GM19239 (cell line): ENCODE measurements around the gene ZNF213.

Experiments used
- DNase-seq: peaks from one replicate; pipeline ENCODE4 v3.0.0; 2011; ENCODE audit warnings: low spot score; ENCODE audit not compliant: insufficient read length
- FAIRE-seq: peaks from 2 replicates; lab custom pipeline; 2011; peaks lifted over from hg19 to GRCh38; lab: Jason Lieb, UNC

The ZNF213 gene

DNA sequence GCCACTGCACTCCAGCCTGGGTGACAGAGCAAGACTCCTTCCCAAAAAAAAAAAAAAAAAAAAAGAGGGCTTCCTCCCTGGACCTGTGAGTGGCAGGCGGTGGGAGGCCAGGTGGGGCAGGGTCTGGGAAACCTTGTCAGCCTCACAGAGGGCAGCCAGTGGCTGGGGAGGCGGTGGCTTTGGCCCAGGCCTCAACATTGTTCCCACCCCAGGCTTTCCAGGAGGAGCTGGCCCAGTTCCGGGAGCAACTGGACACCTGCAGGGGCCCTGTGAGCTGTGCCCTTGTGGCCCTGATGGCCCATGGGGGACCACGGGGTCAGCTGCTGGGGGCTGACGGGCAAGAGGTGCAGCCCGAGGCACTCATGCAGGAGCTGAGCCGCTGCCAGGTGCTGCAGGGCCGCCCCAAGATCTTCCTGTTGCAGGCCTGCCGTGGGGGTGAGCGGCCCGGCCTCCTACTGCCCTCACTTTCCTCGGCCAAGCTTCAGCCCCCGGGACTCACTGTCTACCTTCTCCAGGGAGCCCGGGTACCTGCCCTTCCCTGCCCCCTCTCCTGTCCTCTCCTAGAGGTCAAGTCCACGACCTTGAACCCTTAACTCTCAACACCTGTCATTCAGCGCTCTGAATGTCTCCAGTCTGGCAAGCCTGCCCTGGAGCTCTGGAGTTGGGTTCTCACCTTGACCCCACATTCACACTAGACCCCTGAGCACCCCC, 12.4 kb downstream of the ZNF213 start:
- FAIRE-seq = no peak

DNA sequence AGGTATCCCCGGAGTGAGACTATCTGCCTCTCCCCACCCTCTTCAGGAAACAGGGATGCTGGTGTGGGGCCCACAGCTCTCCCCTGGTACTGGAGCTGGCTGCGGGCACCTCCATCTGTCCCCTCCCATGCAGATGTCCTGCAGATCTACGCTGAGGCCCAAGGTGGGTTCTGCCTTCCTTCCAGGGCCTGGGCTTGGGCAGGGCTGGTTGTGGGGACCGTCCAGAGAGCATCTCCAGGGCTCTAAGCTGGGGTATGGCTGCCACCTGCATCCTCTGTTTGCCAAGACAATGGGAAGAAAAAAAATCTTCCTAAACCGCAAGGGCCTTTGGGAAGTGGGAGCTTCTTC, 12.9 kb downstream of the ZNF213 start:
- FAIRE-seq = no peak
- no peak for DNase-seq

More for the DNA sequence above, 12.4 kb downstream of the ZNF213 start:
- no peak for DNase-seq

DNA sequence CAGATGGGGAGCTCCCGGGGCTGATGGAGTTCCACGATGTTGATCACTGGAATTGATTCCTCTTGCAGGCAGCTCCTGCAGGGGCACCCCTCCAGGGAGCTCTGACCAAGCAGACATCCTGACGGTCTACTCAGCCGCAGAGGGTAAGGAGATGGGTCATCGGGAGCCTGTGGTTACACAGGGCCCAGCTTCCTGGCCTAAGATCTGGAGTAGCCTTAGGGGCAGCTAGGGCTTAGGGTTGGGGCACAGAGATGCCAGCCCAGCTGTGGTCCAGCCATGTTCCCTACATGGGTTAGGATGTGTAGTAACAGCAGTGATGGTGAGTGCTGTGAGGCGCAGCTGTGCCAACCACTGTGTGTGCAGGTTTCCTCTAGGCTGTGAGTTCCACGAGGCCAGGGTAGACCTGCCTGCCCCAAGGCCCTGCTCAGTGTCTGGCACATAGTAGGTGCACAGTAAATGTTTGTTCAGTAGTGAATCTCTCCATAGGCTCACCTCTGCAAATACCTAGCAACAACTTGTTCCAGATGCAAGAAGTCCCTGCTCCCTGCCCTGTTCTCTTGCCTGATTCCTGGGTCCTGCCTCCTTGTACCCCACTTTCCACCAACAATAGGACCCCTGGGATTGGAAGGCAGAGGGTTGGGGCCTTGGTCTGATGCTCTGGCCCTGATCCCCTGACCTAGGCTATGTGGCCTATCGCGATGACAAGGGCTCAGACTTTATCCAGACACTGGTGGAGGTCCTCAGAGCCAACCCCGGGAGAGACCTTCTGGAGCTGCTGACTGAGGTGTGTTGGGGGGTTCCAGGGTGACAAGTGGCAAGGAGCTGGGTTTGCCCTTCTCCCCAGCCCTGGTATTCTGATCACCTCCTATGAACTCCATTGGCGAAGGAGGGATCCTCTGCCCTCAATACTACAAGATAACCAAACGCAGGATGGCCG, 13.7 kb downstream of the ZNF213 start:
- FAIRE-seq (no peak), DNase-seq (no peak)

DNA sequence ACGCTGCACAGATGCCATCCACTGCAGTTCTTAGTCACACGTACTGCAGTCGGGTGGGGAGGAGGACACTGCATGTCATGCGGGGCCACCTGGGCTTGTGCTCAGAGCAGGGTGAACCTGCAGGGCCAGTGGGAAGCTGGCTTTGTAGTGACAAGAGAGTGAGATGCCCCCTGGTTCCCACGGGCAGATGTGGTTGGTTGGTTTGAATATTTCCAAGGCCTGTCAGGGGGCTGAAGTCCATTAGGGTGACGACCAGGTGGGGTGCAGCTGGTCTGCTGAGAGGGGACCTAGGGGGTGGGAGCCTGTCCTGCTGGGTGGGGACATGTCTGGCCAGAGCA, 14.3 kb downstream of the ZNF213 start:
- no peak for FAIRE-seq
- no peak for DNase-seq

DNA sequence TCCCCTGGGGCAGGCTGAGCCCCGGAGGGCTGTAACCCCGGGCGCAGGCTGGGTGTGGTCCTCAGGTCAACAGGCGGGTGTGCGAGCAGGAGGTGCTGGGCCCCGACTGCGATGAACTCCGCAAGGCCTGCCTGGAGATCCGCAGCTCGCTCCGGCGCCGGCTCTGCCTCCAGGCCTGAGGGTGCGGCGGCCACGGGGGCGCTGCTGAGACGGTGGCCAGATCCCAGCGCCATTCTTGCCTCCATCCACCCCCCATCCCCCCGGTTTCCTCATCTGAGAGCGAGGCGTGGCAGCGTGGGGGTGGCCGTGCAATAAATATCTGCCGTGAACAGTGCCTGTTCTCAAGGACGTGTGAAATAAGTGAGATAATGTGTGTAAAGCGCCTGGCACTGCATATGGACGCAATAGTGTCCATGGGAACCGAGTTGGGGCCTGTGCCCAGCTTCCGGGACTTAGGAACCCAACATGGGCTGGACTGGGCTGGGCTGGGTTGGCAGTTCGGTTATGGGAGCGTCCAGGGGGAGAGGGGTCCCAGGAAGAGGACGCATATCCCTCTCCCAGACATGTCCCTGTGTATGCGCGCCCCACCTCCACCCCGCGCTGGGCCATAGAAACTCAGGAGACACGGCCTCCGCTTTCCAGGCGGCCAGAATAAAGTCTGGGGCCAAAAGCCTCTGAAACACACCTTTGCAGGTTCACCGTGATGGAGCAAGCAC, 15.0 kb downstream of the ZNF213 start:
- DNase-seq (no peak), FAIRE-seq (peak; percentile 56)

DNA sequence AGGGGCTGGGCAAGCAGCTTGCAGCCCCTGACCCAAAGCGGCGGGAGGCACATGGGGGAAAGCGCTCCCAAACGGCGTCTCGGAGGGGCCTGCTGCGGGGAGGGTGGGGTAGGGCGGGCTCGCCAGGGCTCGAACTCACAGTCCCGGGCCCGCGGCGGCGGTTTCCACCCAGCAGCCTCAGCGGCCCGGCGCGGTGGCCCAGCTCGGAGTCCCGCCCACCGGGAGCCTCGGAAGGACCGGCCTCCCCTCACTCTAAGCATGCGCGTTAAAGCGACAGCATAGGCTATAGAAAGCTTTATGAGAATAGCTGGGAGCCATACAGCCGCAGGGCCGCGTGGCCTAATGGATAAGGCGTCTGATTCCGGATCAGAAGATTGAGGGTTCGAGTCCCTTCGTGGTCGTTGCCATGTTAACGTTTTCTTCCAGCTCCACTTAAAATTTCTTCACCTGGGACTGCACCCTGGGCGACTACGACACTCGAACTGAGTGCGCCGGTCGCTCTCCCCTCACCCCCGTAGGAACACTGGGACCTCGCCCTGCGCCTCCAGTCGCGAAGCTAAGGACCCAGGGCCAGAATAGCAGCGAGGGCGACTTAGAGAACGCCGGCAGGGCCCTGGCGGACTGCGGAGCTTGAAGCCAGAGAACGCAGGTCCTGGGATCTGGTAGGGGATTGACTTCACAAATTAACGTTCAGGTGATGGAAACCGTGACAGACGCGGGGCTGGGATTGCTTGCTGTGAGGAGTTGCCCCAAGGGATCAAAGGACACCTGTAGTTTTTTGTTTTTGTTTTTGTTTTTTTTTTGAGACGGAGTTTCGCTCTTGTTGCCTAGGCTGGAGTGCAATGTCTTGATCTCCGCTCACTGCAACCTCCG, 15.8 kb downstream of the ZNF213 start:
- DNase-seq (peak; percentile 91), FAIRE-seq (peak; percentile 75)

DNA sequence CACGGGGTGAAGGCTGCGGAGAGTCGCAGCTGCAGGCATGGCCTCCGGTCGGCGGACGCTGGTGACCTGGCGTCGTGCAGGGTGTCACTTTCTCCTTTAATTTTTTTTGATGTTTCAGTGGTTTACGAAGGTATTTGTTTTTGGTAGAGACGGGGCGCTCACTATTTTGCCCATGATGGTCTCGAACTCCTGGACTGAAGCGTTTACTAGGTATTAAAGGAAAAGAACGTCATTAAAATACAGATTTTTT, 17.1 kb downstream of the ZNF213 start:
- DNase-seq (no peak), FAIRE-seq (no peak)

DNA sequence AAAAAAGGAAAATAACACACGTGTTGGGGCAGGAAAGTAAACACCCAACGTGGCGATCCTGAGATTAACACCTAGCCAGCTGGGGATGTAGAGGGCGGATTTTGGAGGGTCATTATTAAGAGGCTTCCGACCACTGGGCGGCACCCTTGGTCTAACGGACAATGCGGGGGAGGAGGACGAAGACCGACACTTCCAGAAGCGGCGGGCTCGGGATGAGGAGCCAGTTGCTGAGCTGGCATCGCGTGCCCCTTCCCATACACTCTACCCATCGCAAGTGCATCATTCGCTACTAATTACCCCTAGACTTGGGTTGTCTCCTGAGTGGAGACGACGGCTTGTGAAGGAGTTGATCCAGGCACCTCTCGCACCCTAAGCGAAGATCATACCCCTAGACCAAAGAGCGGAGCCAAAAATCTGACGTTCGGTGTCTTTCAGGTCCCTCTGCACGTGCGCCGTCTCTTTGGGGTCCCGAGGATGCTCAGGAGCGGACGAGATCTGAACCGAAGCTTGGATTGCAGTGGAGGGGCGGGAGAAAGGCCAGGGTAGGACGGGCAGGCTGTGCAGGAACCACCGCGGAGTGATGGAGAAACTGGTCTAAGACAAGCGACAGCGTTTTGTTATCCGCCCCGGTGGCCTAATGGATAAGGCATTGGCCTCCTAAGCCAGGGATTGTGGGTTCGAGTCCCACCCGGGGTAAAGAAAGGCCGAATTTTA, 17.6 kb downstream of the ZNF213 start:
- DNase-seq (no peak), FAIRE-seq (peak; percentile 21)

DNA sequence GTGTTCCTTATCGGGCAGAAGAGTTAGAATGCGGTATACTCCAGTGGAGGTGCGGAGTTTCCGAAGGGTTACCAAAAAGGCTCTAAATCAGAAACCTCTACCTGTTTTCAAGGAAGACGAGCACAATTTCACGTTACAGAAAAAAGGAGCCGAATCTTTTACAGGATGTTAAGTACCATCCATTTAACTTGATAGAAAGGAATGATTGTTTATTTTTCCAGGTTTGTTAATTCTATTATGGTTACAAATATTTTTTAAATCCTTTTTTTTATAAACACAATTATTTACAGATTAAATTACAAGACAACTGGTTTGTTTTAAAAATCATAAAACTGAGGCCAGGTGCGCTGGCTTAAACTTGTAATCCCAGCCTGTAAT, 18.2 kb downstream of the ZNF213 start:
- DNase-seq = no peak
- no peak for FAIRE-seq

DNA sequence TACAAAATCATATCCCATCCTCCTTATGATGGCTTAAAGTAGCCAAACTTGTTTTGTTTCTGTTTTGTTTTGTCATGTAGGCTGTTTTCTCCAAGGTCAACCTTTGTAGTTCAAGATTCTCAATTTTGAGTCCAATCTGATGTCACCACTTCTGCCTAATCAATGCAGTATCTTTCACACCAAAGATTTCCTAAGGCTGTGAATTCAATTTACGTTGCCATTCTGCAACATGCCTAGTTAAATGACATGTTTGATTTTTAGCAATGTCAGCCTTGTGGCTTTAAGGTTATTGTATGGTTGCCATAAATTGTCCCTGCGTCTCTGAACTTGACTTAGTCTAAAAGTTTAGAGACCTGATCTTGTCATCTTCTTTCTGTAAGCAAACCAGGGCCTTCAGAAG, 20.4 kb downstream of the ZNF213 start:
- no peak for DNase-seq
- no peak for FAIRE-seq

DNA sequence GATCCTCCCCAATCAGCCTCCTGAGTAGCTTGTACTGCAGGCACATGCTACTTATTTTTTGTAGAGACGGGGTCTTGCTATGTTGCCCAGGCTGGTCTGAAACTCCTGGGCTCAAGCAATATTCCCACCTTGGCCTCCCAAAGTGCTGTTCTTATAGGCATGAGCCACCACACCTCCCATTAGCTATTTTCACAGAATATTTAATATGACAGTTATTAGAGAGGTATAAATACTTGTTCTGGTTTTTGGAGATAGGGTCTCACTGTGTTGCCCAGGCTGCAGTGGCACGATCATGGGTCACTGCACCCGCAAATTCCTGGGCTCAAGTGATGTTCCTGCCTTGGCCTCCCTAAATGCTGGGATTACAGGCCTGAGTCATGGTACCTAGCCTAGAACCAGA, 21.1 kb downstream of the ZNF213 start:
- no peak for DNase-seq
- FAIRE-seq = no peak

DNA sequence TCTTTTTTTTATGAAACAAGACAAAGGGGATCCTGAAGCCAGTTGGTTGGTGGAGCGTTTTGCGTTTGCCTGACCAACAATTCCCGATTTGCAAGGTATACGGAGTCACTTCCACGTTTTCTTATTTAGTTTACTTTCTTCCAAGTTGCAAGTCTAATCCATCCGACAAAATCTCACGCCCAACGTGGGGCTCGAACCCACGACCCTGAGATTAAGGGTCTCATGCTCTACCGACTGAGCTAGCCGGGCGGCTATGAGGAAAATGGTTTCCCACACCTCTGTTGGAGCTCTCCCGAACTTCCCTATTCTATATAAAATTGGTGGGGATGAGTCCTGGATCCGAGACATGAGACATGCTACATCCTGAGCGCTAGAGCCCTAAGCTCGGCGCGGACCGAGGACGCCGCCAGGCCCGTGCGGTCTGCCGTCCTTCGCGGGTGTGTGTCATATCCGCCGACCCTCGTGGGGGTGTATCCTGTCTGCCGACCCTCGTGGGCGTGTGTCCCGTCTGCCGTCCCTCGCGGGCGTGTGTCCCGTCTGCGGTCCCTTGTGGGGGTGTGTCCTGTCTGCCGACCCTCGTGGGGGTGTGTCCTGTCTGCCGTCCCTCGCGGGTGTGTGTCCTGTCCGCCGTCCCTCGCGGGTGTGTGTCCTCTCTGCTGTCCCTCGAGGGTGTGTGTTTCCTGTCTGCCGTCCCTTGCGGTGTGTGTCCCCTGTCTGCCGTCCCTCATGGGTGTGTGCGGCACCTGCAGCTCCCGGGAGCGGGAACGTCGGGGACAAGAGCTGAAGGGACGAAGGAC, 22.6 kb downstream of the ZNF213 start:
- FAIRE-seq = no peak
- DNase-seq = no peak

DNA sequence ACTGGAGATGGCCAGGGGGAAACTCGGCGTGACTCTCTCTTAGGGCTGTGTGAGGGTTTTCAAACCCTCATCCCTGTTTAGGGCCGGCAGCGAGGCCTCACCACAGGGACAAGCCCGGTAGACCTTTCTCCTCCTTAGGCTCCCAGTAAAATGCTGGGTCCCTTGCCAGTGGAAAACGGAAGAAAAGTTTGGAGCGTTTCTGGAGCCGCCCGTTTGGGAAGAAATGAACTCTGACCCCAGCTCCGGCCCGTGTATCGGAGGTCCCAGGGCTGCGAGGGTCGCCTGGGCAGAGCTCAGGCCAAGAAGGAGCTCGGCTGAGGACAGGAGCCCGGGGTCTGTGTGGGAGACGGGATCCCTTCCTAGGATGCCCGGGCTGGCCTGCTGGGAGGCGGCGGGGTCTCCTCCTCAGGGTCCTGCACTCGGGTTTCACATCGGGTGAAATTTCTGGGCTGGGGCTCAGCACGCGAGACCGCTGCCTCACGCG, 23.2 kb downstream of the ZNF213 start:
- FAIRE-seq (no peak), DNase-seq (no peak)

DNA sequence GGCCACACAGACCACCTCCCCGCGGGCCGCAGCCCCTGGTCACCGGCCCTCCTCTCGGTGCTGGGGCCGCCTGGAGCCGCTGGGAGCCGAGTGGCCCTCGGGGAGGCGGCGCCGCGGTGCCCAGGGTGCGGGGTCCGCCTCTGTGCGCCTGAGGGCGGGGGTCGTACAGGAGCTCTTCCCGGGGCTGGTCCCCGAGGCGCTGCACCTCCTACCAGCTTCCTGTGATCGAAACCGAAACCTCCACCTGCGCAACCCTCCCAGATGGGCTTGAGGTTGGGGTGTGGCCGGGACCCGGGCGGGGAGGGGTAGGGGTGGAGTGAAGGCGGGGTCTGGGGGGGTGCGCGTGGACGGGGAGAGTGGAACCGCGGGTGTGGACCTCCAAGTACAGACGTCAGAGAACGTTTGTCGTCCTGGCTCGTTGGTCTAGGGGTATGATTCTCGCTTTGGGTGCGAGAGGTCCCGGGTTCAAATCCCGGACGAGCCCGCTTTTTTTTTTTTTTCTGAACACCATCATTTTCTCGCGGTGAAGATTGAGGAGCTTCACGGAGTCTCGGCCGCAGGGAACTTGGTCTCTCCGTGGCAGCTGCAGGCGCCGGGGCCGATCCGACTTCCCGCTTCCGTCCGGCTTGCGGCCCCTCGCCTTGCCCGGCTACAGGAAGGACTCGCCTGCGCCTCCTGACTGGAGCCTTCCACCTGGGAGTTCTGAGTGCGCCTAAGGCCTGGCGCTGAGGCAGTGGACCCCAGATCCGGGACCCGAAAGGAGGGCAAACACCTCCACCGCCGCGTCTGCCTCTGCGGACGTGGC, 23.9 kb downstream of the ZNF213 start:
- DNase-seq = peak; percentile 66
- FAIRE-seq = peak; percentile 47

DNA sequence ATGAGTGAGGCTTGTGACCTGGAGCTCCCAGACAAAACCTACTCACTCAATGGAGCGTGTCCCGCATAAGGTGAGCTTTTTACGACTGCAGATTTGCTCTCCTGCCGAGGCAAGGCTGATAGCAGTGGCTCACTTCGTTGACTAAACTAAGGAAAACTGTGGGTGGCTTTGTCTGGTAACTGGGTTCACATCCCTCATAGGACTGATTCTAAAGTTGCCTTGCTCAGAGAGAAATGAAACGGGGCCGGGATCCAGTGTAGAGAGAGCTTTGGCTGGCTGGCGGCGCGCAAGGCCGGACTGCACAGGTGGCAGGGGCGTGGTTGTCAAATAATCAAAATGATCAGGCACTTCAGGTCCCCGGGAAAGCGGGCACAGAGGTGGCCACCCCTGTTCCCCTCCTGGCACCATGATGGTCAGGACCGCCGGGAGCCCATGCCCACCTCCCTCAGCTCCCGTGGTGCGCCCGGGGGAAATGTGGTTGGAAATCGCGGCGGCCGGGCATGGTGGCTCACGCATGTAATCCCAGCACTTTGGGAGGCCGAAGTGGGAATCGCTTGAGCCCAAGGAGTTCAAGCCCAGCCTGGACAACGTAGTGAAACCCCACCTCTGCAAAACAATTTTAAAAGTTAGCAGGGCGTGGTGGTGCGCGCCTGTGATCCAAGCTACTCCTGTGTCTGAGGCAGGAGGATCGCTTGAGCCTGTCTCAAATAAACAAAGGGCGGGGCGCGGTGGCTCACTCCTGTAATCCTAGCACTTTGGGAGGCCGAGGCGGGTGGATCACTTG, 26.6 kb downstream of the ZNF213 start:
- FAIRE-seq (no peak), DNase-seq (no peak)

DNA sequence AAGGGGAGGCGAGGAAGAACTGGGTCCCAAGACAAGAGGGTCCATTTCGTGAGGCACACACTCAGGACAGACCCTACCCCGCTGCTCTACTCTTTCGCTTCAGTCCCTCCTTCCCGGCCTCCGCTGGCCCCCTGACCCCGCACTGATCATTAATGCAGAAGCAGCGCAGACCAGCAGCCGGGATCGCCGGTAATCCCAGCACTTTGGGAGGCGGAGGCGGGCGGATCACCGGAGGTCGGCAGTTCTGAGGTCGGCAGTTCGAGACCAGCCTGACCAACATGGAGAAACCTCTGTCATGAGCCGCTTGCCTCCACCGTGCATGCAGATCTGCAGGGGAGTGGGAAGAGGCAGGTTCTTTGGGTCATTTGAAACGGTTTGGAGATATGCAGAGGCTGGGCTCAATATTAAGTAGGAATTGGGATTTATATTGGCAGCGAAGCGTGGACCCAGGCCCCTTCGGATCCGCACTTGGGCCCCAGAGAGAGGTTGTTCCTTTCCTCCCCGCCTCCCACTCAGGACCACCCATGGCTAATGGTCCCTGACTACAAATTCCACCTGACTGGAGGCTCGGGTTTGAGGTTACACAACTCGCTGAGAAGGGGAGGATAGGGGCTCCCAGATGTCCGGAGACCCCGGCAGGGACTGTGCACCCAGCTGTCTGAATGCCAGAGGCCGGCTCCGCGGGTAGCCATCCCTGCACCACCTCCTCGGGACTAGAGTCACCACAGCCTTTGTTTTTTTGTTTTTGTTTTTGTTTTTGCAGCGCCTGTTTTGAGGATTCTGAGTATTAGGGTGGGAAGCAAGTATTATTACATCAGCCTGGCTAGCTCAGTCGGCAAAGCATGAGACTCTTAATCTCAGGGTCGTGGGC, 29.5 kb downstream of the ZNF213 start:
- DNase-seq (no peak), FAIRE-seq (no peak)
